ENCODE measurements around the gene BRD3OS. TPM values are rescaled to one million over a fixed set of nuclear protein-coding genes. Genes with fewer than 3 reads are reported as not detected.

BRD3OS gene
- total and polyA plus RNA-seq, 2 of the 13 experiments (the other 11 are each of a cell fraction or from before 2014, with no cell fraction given) = 4.9 to 5.7 TPM

DNA sequence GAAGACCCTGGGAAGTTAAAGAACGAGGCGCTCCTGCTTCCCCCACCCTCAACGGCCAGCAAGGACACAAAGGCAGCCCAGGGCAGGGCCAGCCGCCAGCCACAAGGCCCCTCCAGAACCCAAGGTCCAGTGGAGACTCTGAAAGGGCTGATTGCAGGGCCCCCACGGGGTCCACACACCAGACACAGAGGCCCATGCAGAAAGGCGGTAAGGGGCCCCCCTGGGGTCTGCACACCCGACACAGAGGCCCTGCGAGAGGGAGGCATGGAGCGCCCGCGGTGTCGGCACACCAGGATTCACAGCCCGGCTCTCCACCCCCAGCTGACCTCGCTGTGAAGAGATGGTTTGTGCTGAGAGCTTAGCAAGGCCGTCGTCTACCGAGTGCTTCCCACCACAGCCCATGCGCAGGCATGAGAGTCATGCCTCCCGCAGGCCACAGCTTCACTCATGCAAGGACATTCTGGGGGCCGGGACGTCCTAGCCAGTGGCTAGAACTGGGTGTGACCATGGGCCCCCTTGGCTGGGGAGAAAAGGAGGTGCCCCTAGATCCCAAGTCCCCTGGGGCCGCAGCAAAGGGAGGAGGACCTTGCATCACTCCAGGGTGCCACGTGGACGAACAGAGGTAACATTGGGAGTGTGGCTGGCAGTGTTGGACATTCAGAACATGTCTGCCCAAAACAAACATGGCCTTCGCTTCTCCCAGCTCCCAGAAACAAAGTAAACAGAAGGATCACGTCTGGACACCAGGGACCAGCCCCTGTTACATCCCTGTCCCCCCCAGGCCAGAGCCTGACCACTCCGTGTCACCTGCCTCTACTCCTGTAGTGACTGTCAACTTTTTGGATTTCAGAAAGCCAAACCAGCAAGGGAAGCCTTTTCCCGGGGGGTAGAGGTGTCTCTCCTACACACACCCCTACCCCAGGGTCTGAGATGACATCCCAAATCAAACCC, 32.7 kb downstream of the BRD3OS start (continued):
- TF ChIP-seq, protein P1, sequence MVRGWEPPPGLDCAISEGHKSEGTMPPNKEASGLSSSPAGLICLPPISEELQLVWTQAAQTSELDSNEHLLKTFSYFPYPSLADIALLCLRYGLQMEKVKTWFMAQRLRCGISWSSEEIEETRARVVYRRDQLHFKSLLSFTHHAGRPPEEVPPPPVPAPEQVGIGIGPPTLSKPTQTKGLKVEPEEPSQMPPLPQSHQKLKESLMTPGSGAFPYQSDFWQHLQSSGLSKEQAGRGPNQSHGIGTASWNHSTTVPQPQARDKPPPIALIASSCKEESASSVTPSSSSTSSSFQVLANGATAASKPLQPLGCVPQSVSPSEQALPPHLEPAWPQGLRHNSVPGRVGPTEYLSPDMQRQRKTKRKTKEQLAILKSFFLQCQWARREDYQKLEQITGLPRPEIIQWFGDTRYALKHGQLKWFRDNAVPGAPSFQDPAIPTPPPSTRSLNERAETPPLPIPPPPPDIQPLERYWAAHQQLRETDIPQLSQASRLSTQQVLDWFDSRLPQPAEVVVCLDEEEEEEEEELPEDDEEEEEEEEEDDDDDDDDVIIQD (CRISPR knock-in tag; IDR thresholded peaks at IDR 0.05; ENCODE audit: low read depth) = peak; percentile 90
- TF ChIP-seq TBL1XR1 (IDR thresholded peaks at IDR 0.05; ENCODE audit: borderline replicate concordance, low read length, partially characterized antibody) = no peak
- no peak; the same call in 1 of the 2 replicates for TF ChIP-seq ZNF225 (CRISPR knock-in tag; IDR thresholded peaks at IDR 0.05)
- TF ChIP-seq ZNF101 (CRISPR knock-in tag; IDR thresholded peaks at IDR 0.05; ENCODE audit: borderline replicate concordance, low read depth) = no peak
- TF ChIP-seq, protein P2, sequence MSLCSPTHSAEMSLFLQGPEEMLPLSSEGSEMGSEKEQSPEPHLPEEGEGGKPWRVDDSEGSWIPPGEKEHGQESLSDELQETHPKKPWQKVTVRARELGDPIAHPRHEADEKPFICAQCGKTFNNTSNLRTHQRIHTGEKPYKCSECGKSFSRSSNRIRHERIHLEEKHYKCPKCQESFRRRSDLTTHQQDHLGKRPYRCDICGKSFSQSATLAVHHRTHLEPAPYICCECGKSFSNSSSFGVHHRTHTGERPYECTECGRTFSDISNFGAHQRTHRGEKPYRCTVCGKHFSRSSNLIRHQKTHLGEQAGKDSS (CRISPR knock-in tag; IDR thresholded peaks at IDR 0.05; ENCODE audit: borderline replicate concordance, low read depth) = no peak; the same call in 1 of the 2 replicates
- TF ChIP-seq, protein P3, sequence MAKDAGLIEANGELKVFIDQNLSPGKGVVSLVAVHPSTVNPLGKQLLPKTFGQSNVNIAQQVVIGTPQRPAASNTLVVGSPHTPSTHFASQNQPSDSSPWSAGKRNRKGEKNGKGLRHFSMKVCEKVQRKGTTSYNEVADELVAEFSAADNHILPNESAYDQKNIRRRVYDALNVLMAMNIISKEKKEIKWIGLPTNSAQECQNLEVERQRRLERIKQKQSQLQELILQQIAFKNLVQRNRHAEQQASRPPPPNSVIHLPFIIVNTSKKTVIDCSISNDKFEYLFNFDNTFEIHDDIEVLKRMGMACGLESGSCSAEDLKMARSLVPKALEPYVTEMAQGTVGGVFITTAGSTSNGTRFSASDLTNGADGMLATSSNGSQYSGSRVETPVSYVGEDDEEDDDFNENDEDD (CRISPR knock-in tag; IDR thresholded peaks at IDR 0.05; ENCODE audit: borderline replicate concordance) = peak; percentile 20; the same call in 1 of the 2 replicates
- TF ChIP-seq MED1 (CRISPR knock-in tag; IDR thresholded peaks at IDR 0.05) = peak; percentile 88
- TF ChIP-seq HMGA1 (CRISPR knock-in tag; conservative IDR thresholded peaks at IDR 0.05) = no peak
- TF ChIP-seq, protein P4, sequence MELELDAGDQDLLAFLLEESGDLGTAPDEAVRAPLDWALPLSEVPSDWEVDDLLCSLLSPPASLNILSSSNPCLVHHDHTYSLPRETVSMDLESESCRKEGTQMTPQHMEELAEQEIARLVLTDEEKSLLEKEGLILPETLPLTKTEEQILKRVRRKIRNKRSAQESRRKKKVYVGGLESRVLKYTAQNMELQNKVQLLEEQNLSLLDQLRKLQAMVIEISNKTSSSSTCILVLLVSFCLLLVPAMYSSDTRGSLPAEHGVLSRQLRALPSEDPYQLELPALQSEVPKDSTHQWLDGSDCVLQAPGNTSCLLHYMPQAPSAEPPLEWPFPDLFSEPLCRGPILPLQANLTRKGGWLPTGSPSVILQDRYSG (CRISPR knock-in tag; IDR thresholded peaks at IDR 0.05) = no peak
- no peak for TF ChIP-seq AHR (CRISPR knock-in tag; IDR thresholded peaks at IDR 0.05)
- TF ChIP-seq YY1 (IDR thresholded peaks at IDR 0.05; ENCODE audit: insufficient read depth, insufficient replicate concordance, low read depth, low read length) = peak; percentile 87
- TF ChIP-seq ZNF7 (CRISPR knock-in tag; IDR thresholded peaks at IDR 0.05) = no peak
- no peak for TF ChIP-seq CBX2 (IDR thresholded peaks at IDR 0.05; ENCODE audit: low read depth, low read length)
- no peak for TF ChIP-seq CBX2 (CRISPR knock-in tag; IDR thresholded peaks at IDR 0.05; ENCODE audit: low read depth)
- no peak; the same call in 1 of the 2 replicates for TF ChIP-seq KDM5B (CRISPR knock-in tag; IDR thresholded peaks at IDR 0.05; ENCODE audit: borderline replicate concordance)
- TF ChIP-seq FOXC1 (CRISPR knock-in tag; IDR thresholded peaks at IDR 0.05; ENCODE audit: borderline replicate concordance) = no peak
- peak; percentile 65; the same call in 1 of the 2 replicates for TF ChIP-seq ZFP1 (CRISPR knock-in tag; IDR thresholded peaks at IDR 0.05)
- TF ChIP-seq, protein P5, sequence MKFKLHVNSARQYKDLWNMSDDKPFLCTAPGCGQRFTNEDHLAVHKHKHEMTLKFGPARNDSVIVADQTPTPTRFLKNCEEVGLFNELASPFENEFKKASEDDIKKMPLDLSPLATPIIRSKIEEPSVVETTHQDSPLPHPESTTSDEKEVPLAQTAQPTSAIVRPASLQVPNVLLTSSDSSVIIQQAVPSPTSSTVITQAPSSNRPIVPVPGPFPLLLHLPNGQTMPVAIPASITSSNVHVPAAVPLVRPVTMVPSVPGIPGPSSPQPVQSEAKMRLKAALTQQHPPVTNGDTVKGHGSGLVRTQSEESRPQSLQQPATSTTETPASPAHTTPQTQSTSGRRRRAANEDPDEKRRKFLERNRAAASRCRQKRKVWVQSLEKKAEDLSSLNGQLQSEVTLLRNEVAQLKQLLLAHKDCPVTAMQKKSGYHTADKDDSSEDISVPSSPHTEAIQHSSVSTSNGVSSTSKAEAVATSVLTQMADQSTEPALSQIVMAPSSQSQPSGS (CRISPR knock-in tag; IDR thresholded peaks at IDR 0.05) = 0 out of 2 replicates have a peak, but pooled peaks have one; percentile 23
- no peak for TF ChIP-seq ONECUT2 (CRISPR knock-in tag; IDR thresholded peaks at IDR 0.05)
- TF ChIP-seq SCMH1 (CRISPR knock-in tag; IDR thresholded peaks at IDR 0.05; ENCODE audit: borderline replicate concordance) = no peak
- TF ChIP-seq KLF9 (CRISPR knock-in tag; IDR thresholded peaks at IDR 0.05; ENCODE audit: low read depth) = no peak
- TF ChIP-seq, protein P6, sequence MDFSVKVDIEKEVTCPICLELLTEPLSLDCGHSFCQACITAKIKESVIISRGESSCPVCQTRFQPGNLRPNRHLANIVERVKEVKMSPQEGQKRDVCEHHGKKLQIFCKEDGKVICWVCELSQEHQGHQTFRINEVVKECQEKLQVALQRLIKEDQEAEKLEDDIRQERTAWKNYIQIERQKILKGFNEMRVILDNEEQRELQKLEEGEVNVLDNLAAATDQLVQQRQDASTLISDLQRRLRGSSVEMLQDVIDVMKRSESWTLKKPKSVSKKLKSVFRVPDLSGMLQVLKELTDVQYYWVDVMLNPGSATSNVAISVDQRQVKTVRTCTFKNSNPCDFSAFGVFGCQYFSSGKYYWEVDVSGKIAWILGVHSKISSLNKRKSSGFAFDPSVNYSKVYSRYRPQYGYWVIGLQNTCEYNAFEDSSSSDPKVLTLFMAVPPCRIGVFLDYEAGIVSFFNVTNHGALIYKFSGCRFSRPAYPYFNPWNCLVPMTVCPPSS (IDR thresholded peaks at IDR 0.05) = no peak
